Testis (tissue), 3 donors: ENCODE measurements around the gene UFSP2. TPM values are rescaled to one million over a fixed set of nuclear protein-coding genes. Genes with fewer than 3 reads are reported as not detected.

Source experiments
- DNase-seq: peaks from one replicate; pipeline ENCODE4 v3.0.0-alpha.2; 2019
- H3K27ac ChIP-seq, 2 donors: fragments of 200-600 bp; sonication (generic); one replicate each; pipeline ENCODE4 v1.5.1; 2019
- H3K27me3 ChIP-seq: fragments of 200-600 bp; sonication (generic); one replicate; pipeline ENCODE4 v1.5.1; 2019
- H3K36me3 ChIP-seq: fragments of 200-600 bp; sonication (generic); one replicate; pipeline ENCODE4 v1.5.1; 2017; ENCODE audit warnings: low read depth; ENCODE audit errors: missing control alignments
- H3K4me1 ChIP-seq: fragments of 200-600 bp; sonication (generic); one replicate; pipeline ENCODE4 v1.5.1; 2019
- H3K4me3 ChIP-seq, 2 donors: fragments of 200-600 bp; sonication (generic); one replicate each; pipeline ENCODE4 v1.5.1; 2017 to 2019
- H3K9me3 ChIP-seq: fragments of 200-600 bp; sonication (generic); one replicate; pipeline ENCODE4 v1.5.1; 2017
- CTCF ChIP-seq, 3 experiments: fragments of 450-650 bp in 2 of 3; fragments of 200-600 bp in 1 of 3; sonication (generic) in 1 of 3; IDR thresholded peaks; one replicate each; pipeline ENCODE4 v1.5.1; 2016 to 2019; ENCODE audit warnings: antibody characterized with exemption in 3 of 3, mild to moderate bottlenecking in 2 of 3, moderate library complexity in 1 of 3
- POLR2A ChIP-seq: fragments of 450-650 bp; IDR thresholded peaks from one replicate; pipeline ENCODE4 v1.6.1; 2017; ENCODE audit warnings: antibody characterized with exemption, mild to moderate bottlenecking, moderate library complexity
- WGBS, 2 donors: methylation state at CpG; one replicate each; pipeline ENCODE4 v1.1.5; 2018; 5-methylcytosine and 5-hydroxymethylcytosine counted together
- intact Hi-C: fragments of 100-400 bp; cut with DNase I; formaldehyde crosslinking; loops from one replicate; pipeline ENCODE4 v1.15.1; 2023; ENCODE audit warnings: low total_unique reads
- polyA plus RNA-seq: library from polyadenylated mRNA; stranded (reverse); fragments of 350-450 nt; fragmentation: Illumina TruSeq; extraction: RNeasy Lipid Tissue Mini Kit (QIAGEN cat#74804); gene quantifications from one replicate; pipeline ENCODE4 v1.2.3, GENCODE V29; 2014; ENCODE audit warnings: low read depth, low replicate concordance; ENCODE audit not compliant: insufficient read depth
- total RNA-seq, 2 donors: library from RNA; depleted of rRNA; stranded (reverse); fragments of >200 nt; gene quantifications; one replicate each; pipeline ENCODE4 v1.2.3, GENCODE V29; 2016

Gene UFSP2
- total and polyA plus RNA-seq, 3 donors from 2014 or later, result 64.1 to 73.0 (median 71.3) TPM

GRCh38 chr4:185358959-185359358, 66.8 kb downstream of the UFSP2 start:
- Histone ChIP-seq H3K4me1 (no peaks in the 10 kb centered on the region), H3K27ac (no peak overlapping the region), H3K4me3 (no peak overlapping the region), H3K36me3 (no peaks in the 10 kb centered on the region), H3K27me3 (no peaks in the 10 kb centered on the region), H3K9me3 (no peaks in the 10 kb centered on the region)
- intact Hi-C loops, result no loop called here
- no peak for DNase-seq
- TF ChIP-seq CTCF (IDR thresholded peaks at IDR 0.05), result no peak
- TF ChIP-seq POLR2A, result no peak
- 77 to 78% methylated on average over 4 of the region's 4 CpGs for WGBS, 2 donors

GRCh38 chr4:185358514-185358913, 67.2 kb downstream of the UFSP2 start:
- DNase-seq, result no peak
- Histone ChIP-seq H3K4me3 (no peak overlapping the region), H3K27me3 (no peaks in the 10 kb centered on the region), H3K9me3 (no peaks in the 10 kb centered on the region), H3K4me1 (no peaks in the 10 kb centered on the region), H3K36me3 (no peaks in the 10 kb centered on the region), H3K27ac (no peak overlapping the region)
- WGBS, 2 donors, result 81 to 83% methylated on average over 4 of the region's 4 CpGs
- intact Hi-C loops, result no loop called here
- TF ChIP-seq CTCF (IDR thresholded peaks at IDR 0.05) (no peak), POLR2A (no peak)

GRCh38 chr4:185357733-185358440, 67.9 kb downstream of the UFSP2 start:
- 70 to 74% methylated on average over 7 of the region's 7 CpGs for WGBS, 2 donors
- H3K27me3 ChIP-seq, result no peaks in the 10 kb centered on the region
- intact Hi-C loops, result no loop called here
- no peaks in the 10 kb centered on the region for H3K9me3 ChIP-seq
- H3K36me3 ChIP-seq, result no peaks in the 10 kb centered on the region
- H3K4me3 ChIP-seq, result no peak overlapping the region
- no peak overlapping the region for H3K27ac ChIP-seq
- H3K4me1 ChIP-seq, result no peaks in the 10 kb centered on the region
- TF ChIP-seq POLR2A (no peak), CTCF (IDR thresholded peaks at IDR 0.05) (no peak)
- DNase-seq, result no peak

- H3K36me3 ChIP-seq, result no peaks in the 10 kb centered on the region
Observed at GRCh38 chr4:185357211-185357610, 68.6 kb downstream of the UFSP2 start.

More at GRCh38 chr4:185357211-185357610, 68.6 kb downstream of the UFSP2 start:
- 83 to 92% methylated on average over 5 of the region's 5 CpGs for WGBS, 2 donors
- no peak for DNase-seq
- Histone ChIP-seq H3K9me3 (no peaks in the 10 kb centered on the region), H3K4me1 (no peaks in the 10 kb centered on the region), H3K27me3 (no peaks in the 10 kb centered on the region), H3K27ac (no peak overlapping the region), H3K4me3 (no peak overlapping the region)
- TF ChIP-seq CTCF (IDR thresholded peaks at IDR 0.05), result no peak
- no peak for TF ChIP-seq POLR2A
- intact Hi-C loops, result no loop called here
